ENCODE results near the gene MACIR.
"Not testable (repeated sequence)": the region's sequence is repeated elsewhere in the genome, so short reads cannot be mapped to it uniquely, and the experiment has no call there.

Gene MACIR

GRCh38 chr5:103258368-103258956 lies at the start of gene MACIR:
Gene MACIR (plus strand): TSS chr5:103258763. CDS start chr5:103275920, 17,157 bp downstream.
- DNase-seq, result peak; percentile 82

- no peak for DNase-seq
These were observed 49.5 kb upstream of the MACIR start for GRCh38 chr5:103209065-103209464.

- no peak for DNase-seq
These were observed 47.6 kb upstream of the MACIR start for GRCh38 chr5:103210952-103211351.

GRCh38 chr5:103211576-103212561 lies 46.7 kb upstream of the MACIR start:
- no peak for DNase-seq

GRCh38 chr5:103216137-103216536 lies 42.4 kb upstream of the MACIR start:
- DNase-seq, result no peak

- no peak for DNase-seq
These were observed 41.9 kb upstream of the MACIR start for GRCh38 chr5:103216697-103217096.

GRCh38 chr5:103217101-103217500 lies 41.5 kb upstream of the MACIR start:
- no peak for DNase-seq

GRCh38 chr5:103218164-103218563 lies 40.4 kb upstream of the MACIR start:
- DNase-seq, result no peak

- DNase-seq, result not testable (repeated sequence)
These were observed 39.5 kb upstream of the MACIR start for GRCh38 chr5:103219074-103219473.

GRCh38 chr5:103223031-103223955 lies 35.3 kb upstream of the MACIR start:
- DNase-seq, result no peak

GRCh38 chr5:103224118-103224893 lies 34.3 kb upstream of the MACIR start:
- DNase-seq, result peak; percentile 4

- no peak for DNase-seq
These were observed 33.7 kb upstream of the MACIR start for GRCh38 chr5:103224894-103225246.

GRCh38 chr5:103228061-103228460 lies 30.5 kb upstream of the MACIR start:
- no peak for DNase-seq

- DNase-seq, result no peak
These were observed 30.0 kb upstream of the MACIR start for GRCh38 chr5:103228588-103228987.

- no peak for DNase-seq
These were observed 26.1 kb upstream of the MACIR start for GRCh38 chr5:103232393-103232999.

GRCh38 chr5:103234239-103234975 lies 24.2 kb upstream of the MACIR start:
- DNase-seq, result no peak

- no peak for DNase-seq
These were observed 22.7 kb upstream of the MACIR start for GRCh38 chr5:103235891-103236290.

GRCh38 chr5:103237778-103238177 lies 20.8 kb upstream of the MACIR start:
- DNase-seq, result no peak

- DNase-seq, result no peak
These were observed 14.9 kb upstream of the MACIR start for GRCh38 chr5:103243665-103244064.

GRCh38 chr5:103244398-103244797 lies 14.2 kb upstream of the MACIR start:
- DNase-seq, result no peak

GRCh38 chr5:103245761-103246160 lies 12.8 kb upstream of the MACIR start:
- no peak for DNase-seq

Measured in NCI-H2107 (cell line).